ENCODE measurements around the gene GNA12.

The GNA12 gene

GRCh38 chr7:2844153-2845033 lies at the start of gene GNA12:
GNA12 (minus strand) TSS chr7:2844308; CDS start chr7:2844161, 147 bp downstream.
- DNase-seq: peak; percentile 98

DNA sequence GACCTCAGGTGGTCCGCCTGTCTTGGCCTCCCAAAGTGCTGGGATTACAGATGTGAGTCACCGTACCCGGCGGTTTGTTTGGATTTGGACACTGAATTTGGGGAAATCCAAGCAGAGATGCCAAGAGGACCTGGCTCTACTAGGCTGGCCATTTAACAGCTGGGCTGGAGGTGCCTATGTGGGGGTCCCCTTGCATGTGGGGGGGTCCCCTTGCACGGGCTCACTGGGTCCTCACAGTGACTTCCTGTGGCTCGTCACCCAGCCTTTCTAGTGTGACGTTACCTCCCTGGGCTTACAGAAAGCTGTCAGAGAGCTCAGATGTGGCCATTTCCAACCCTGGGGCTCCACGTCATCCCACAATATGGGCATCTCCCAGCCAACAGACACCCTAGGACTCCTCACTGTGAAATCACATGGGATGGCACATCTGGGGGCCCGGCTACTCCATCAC lies 49.3 kb upstream of the GNA12 start:
- DNase-seq: no peak

DNA sequence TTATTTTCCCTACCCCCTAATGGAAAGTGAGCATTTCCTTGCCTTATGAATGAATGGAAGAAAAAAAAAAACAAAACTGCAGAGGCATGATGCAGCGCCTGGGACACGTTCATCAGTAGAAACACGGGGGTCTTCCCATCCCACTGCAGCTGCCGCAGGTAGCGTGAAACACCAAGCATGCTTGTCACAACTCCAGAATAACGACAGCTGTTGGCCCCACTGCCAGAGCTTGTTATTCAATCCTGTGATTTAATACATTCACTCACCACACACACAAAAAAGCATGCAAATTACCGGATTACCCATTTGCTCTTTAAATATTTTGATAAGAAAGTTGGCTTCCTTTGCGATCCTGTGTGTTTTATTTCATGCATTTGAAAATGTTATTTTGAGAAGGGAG lies 48.4 kb upstream of the GNA12 start:
- no peak for DNase-seq

- no peak for DNase-seq
Observed at GRCh38 chr7:2887816-2888215, 43.7 kb upstream of the GNA12 start.

DNA sequence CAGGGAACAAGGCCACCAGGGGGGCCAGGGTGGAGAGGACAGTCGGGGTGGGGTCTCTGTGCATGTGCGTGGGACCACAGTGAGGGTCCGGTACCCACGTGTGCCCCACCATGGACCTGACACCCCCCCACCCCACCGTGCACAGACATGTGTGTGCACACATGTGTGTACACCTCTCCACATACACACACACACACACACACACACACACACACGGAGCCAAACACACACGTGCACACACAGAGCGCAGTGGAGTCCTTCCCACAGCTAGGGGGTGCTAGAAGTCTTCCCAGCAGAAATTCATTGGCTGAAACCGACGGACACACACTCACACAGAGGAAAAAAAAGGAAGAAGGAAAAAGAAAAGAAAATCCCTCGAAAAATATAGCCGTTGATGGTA lies 42.8 kb upstream of the GNA12 start:
- peak; percentile 43 for DNase-seq

DNA sequence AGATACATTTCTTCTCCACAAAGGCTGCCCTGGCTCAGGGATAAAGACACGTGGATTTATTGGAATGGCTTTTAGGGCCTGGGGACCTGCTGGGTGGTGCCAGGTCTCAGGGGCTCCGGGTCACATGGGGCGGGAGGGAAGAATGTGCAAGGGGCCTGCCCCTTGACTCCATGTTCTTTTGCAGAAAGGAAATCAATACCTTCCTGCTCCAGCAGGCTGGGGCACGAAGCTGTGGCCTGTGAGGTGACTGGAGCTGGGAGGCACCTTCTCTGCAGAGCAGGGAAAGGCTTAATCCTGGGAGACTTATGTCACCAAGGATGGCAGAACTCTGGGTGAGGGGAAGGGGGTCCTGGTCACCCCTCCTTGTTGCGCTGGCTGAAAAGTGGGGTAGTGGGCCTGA lies 42.3 kb upstream of the GNA12 start:
- DNase-seq: no peak

DNA sequence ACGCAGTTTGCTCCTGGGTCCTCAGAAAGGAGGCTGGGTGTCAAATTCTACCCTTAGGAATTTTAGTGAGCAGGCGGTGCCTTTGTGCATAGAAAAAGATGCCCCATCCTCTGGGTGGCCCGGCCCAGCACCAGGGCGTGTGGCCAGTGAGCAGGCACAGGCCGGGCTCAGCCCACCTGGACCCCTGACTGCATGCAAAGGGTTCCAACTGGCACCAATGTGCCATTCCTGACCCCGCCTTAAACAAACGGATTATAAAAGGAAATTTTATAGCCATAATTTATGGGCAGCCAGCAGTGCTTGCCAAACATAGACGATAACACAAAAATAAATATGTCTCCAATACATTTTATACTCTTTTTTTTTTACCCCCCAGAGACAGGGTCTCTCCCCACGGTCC lies 40.1 kb upstream of the GNA12 start:
- no peak for DNase-seq

- DNase-seq: no peak
Observed at GRCh38 chr7:2883101-2883500, 39.0 kb upstream of the GNA12 start.

GRCh38 chr7:2882111-2882510 lies 38.0 kb upstream of the GNA12 start:
- no peak for DNase-seq

DNA sequence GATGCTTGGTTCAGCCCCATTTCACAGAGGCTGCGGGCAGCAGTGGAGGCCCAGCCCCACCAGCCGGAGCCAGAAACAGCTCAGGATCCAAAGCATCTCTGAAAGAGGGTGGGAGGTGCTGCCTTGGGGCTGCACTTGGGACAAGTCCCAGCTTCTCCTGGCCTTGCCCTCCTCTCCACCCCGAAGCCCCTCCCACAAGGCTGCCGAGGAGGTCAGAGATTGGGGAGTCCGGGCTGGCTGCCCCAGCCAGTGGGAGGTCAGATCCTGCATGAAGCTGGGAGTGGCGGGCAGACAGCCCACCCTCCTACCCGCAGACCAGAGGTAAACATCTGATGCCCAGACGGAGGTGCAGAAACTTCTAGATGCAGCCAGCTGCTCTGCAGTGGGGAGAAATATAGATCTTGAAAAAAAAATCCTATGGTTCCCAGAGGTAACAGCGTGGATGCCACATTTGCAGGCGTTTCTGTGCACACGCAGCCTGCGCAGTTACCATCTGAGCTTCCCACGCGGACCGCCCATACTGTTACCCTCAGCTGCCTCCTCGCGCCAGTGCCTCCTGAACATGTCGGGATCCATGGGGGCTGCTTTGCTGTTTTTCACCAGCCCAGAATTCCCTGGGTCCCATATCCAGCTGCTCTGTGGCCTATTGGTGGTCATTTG lies 36.9 kb upstream of the GNA12 start:
- no peak for DNase-seq

- DNase-seq: no peak
Observed at GRCh38 chr7:2880051-2880450, 35.9 kb upstream of the GNA12 start.

- DNase-seq: no peak
Observed at GRCh38 chr7:2879354-2879753, 35.2 kb upstream of the GNA12 start.

- DNase-seq: no peak
Observed at GRCh38 chr7:2878306-2878705, 34.2 kb upstream of the GNA12 start.

DNA sequence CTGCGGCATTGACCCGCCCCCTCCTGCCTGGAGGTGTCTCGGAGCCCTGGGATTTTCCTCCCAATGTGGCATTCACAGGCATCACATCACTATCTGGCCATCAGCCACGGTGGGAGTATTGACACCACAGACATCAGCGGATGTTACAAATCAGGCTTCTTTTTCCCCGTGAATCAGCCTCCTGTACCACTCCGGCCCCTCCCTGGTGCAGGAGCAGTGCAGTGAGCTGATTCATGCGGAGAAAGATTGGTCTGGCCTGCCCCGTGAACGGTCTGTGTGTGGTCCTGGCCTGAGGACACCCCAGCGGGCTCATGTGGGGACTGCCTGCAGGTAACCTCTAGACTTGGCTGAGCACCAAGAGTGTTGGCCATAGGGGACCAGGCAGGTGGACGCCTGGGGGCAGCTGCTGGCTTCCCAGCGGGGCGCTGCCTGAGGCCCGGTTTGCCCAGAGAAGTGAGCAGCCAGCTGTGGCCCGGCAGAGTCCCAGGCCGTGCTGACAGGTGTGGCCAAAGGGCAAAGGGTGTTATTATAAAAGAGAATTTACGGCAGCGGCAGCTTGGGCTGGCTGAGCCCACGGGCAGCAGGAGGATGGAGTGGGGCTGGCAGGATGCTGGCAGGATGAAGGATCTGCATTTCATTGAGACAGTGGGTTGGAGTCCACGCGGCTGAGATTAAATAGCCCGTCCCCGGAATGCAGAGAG lies 32.1 kb upstream of the GNA12 start:
- no peak for DNase-seq

GRCh38 chr7:2873686-2874551 lies 29.8 kb upstream of the GNA12 start:
- no peak for DNase-seq

GRCh38 chr7:2873146-2873545 lies 29.0 kb upstream of the GNA12 start:
- DNase-seq: no peak

DNA sequence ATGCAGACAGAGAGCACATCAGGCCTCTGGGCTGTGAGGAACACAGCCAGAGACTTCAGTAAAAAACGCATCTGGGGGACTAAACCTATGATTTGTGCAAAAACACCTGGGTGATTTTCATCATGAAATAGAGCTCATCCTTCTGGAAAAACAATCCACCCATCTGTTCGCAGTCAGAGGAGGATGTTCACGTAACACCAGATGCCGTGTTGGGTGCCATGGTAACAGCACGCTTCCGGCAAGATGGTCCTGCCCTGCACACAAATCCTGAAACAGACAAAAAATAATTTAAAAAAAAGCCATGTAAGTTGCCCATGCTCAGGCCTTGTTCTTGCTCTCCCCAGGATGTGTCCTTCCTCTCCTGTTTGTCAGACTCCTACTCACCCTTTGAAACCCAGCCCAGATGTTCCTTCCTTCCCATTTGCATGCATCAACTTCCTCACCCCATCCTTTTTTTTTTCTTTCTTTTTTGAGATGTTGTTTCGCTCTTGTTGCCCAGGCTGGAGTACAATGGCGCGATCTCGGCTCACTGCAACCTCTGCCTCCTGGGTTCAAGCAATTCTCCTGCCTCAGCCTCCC lies 28.3 kb upstream of the GNA12 start:
- no peak for DNase-seq

GRCh38 chr7:2870471-2870931 lies 26.4 kb upstream of the GNA12 start:
- DNase-seq: no peak

GRCh38 chr7:2869981-2870380 lies 25.9 kb upstream of the GNA12 start:
- no peak for DNase-seq

GRCh38 chr7:2866601-2867000 lies 22.5 kb upstream of the GNA12 start:
- DNase-seq: no peak

DNA sequence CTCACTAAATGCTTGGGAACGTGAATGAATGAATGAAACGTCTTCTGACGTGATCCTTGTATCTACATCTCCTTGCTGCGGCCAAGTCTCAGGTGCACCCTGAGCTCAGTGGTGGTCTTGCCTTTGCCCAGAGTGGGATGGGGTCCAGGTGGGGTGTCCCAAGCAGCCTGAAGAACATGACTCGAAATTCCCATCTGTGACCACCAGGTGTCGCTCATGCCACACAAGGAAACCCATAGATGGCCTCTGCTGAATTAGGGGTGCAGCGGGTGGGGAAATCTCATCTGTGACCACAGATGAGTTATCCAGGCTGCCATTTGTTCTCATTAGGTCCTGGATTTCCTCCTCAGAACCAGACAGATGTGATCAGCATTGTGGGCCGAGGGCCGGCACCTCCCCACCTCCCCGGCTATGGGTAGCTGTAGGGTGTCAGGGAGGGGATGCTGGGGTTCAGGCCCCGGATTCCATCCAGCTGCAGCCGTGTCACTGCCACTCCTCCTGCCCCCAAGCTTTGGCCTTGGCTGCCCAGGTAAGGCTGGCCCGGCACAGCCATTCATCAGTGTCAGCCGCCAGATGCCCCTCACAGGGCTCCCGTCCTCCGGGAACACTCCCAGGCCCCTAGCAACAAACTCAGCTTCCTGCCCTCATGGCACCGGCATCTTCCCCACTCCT lies 21.0 kb upstream of the GNA12 start:
- DNase-seq: peak; percentile 76

Measured in activated CD8-positive, alpha-beta memory T cell treated with anti-CD3 and anti-CD28 coated beads, Interleukin-2, amount 50 U/mL, for 4 hours (primary cell).